IMR-90 (cell line): Measurements from ENCODE around the gene IL22. TPM values are rescaled to one million over a fixed set of nuclear protein-coding genes. Genes with fewer than 3 reads are reported as not detected.

Experiments used
- ATAC-seq: fragments of 200-7000 bp; cut with Tn5 transposase; 2 replicates; pipeline ENCODE4 v1.9.1; 2020; ENCODE audit warnings: low read depth, mild to moderate bottlenecking, moderate library complexity
- BruUV-seq: library from RNA; stranded (reverse); fragments of 400-500 nt; replicated peaks from 2 replicates; lab custom pipeline; 2021; lab: Mats Ljungman, UMichigan
- CTCF ChIA-PET: fragments of 300-600 bp; formaldehyde crosslinking; extraction: SDS; loops from one replicate; lab custom pipeline; 2021; ENCODE audit warnings: antibody characterized with exemption; lab: Yijun Ruan, JAX
- POLR2A ChIA-PET: fragments of 300-600 bp; sonication (Branson Sonifier 250); formaldehyde crosslinking; loops from one replicate; lab custom pipeline; 2022; ENCODE audit warnings: antibody characterized with exemption; ENCODE audit not compliant: unreplicated experiment; lab: Charles Lee
- DNase-seq: peaks from one replicate; pipeline ENCODE4 v3.0.0; 2013
- H2AFZ ChIP-seq: replicated peaks from 2 replicates; pipeline ENCODE3; 2013; ENCODE audit warnings: low read length, mild to moderate bottlenecking; ENCODE audit not compliant: poor library complexity
- H2AK5ac ChIP-seq: 2 replicates; pipeline ENCODE4 v1.6.1; 2013; ENCODE audit warnings: low read depth, low read length, inconsistent platforms
- H2AK9ac ChIP-seq: replicated peaks from 2 replicates; pipeline ENCODE3; 2013; ENCODE audit warnings: mild to moderate bottlenecking, low read depth, low read length, moderate library complexity; ENCODE audit not compliant: poor library complexity
- H2BK120ac ChIP-seq: 2 replicates; pipeline ENCODE4 v1.6.1; 2013; ENCODE audit warnings: low read depth, low read length, inconsistent platforms
- H2BK15ac ChIP-seq: 3 replicates; pipeline ENCODE4 v1.6.1; 2013; ENCODE audit warnings: low read depth, low read length, inconsistent platforms
- H2BK20ac ChIP-seq: 2 replicates; pipeline ENCODE4 v1.6.1; 2013; ENCODE audit warnings: low read depth, mild to moderate bottlenecking, inconsistent platforms, low read length, moderate library complexity
- H2BK5ac ChIP-seq: 2 replicates; pipeline ENCODE4 v1.6.1; 2013; ENCODE audit warnings: mild to moderate bottlenecking, low read depth, low read length, inconsistent platforms; ENCODE audit not compliant: poor library complexity, severe bottlenecking
- H3K14ac ChIP-seq: replicated peaks from 2 replicates; pipeline ENCODE4 v1.6.1; 2013; ENCODE audit warnings: low read depth, low read length, inconsistent platforms
- H3K18ac ChIP-seq: 2 replicates; pipeline ENCODE4 v1.6.1; 2013; ENCODE audit warnings: low read depth, low read length, control low read depth
- H3K23ac ChIP-seq: 2 replicates; pipeline ENCODE4 v1.6.1; 2013; ENCODE audit warnings: low read depth, low read length, inconsistent platforms
- H3K27ac ChIP-seq: 2 replicates; pipeline ENCODE4 v1.5.1; 2013; ENCODE audit warnings: mild to moderate bottlenecking, control low read depth, low read length; ENCODE audit not compliant: insufficient read depth
- H3K27me3 ChIP-seq: 2 replicates; pipeline ENCODE4 v1.6.1; 2013; ENCODE audit warnings: low read length; ENCODE audit not compliant: control insufficient read depth, insufficient read depth
- H3K36me3 ChIP-seq: 2 replicates; pipeline ENCODE4 v1.6.1; 2013; ENCODE audit warnings: low read length, mixed read lengths; ENCODE audit not compliant: control insufficient read depth, insufficient read depth
- H3K4ac ChIP-seq: 2 replicates; pipeline ENCODE4 v1.6.1; 2013; ENCODE audit warnings: low read depth, low read length, inconsistent platforms
- H3K4me1 ChIP-seq: 2 replicates; pipeline ENCODE4 v1.6.1; 2013; ENCODE audit warnings: low read length, mixed read lengths; ENCODE audit not compliant: control insufficient read depth, insufficient read depth
- H3K4me2 ChIP-seq: 2 replicates; pipeline ENCODE4 v1.6.1; 2013; ENCODE audit warnings: low read depth, mild to moderate bottlenecking, control low read depth, low read length, moderate library complexity
- H3K4me3 ChIP-seq: 2 replicates; pipeline ENCODE4 v1.5.1; 2013; ENCODE audit warnings: low read depth, mild to moderate bottlenecking, control low read depth, low read length, moderate library complexity; ENCODE audit not compliant: insufficient read depth
- H3K56ac ChIP-seq: 2 replicates; pipeline ENCODE4 v1.6.1; 2013; ENCODE audit warnings: low read length, inconsistent platforms; ENCODE audit not compliant: insufficient read depth; ENCODE audit errors: extremely low read depth
- H3K79me1 ChIP-seq, 2 experiments: 2 replicates each; pipeline ENCODE4 v1.6.1; 2013; ENCODE audit warnings: low read length in 2 of 2, inconsistent platforms in 1 of 2, low read depth in 1 of 2
- H3K9ac ChIP-seq: 2 replicates; pipeline ENCODE4 v1.6.1; 2013; ENCODE audit warnings: low read depth, low read length, control low read depth
- H3K9me1 ChIP-seq: 2 replicates; pipeline ENCODE4 v1.6.1; 2013; ENCODE audit warnings: low read length, inconsistent platforms; ENCODE audit not compliant: insufficient read depth
- H3K9me3 ChIP-seq: 2 replicates; pipeline ENCODE4 v1.6.1; 2013; ENCODE audit warnings: low read length; ENCODE audit not compliant: control insufficient read depth, insufficient read depth
- H4K20me1 ChIP-seq: 2 replicates; pipeline ENCODE4 v1.6.1; 2013; ENCODE audit warnings: low read length, inconsistent platforms; ENCODE audit not compliant: insufficient read depth
- H4K5ac ChIP-seq: 2 replicates; pipeline ENCODE4 v1.6.1; 2013; ENCODE audit warnings: mild to moderate bottlenecking, low read depth, low read length, control low read depth
- H4K8ac ChIP-seq, 2 experiments: 2 replicates each; pipeline ENCODE4 v1.6.1; 2013; ENCODE audit warnings: low read depth in 2 of 2, low read length in 2 of 2, control low read depth in 1 of 2, inconsistent platforms in 1 of 2
- H4K91ac ChIP-seq: 2 replicates; pipeline ENCODE4 v1.6.1; 2013; ENCODE audit warnings: low read depth, low read length, inconsistent platforms; ENCODE audit not compliant: insufficient read depth
- BHLHE40 ChIP-seq: fragments of 150-350 bp; IDR thresholded peaks from 2 replicates; pipeline ENCODE4 v1.6.1; 2016; ENCODE audit warnings: mild to moderate bottlenecking, low read depth, low read length
- CEBPB ChIP-seq: IDR thresholded peaks from 2 replicates; pipeline ENCODE4 v1.6.1; 2012; ENCODE audit warnings: low read depth, low read length, improper control_type of control experiment
- CHD1 ChIP-seq: IDR thresholded peaks from 2 replicates; pipeline ENCODE4 v1.6.1; 2012; ENCODE audit warnings: low read depth, low read length, improper control_type of control experiment
- CTCF ChIP-seq: conservative IDR thresholded peaks from 2 replicates; pipeline ENCODE4 v1.5.1; 2012; ENCODE audit warnings: mild to moderate bottlenecking, low read depth, low read length, improper control_type of control experiment
- ELK1 ChIP-seq: fragments of 150-350 bp; IDR thresholded peaks from 2 replicates; pipeline ENCODE4 v1.6.1; 2016; ENCODE audit warnings: low read depth, mild to moderate bottlenecking, low read length, moderate library complexity, borderline replicate concordance
- FOS ChIP-seq: fragments of 150-350 bp; IDR thresholded peaks from 2 replicates; pipeline ENCODE4 v1.6.1; 2016; ENCODE audit warnings: low read depth, low read length
- MAFK ChIP-seq: IDR thresholded peaks from 2 replicates; pipeline ENCODE4 v1.6.1; 2012; ENCODE audit warnings: low read depth, low read length, improper control_type of control experiment
- MAZ ChIP-seq: IDR thresholded peaks from 2 replicates; pipeline ENCODE4 v1.6.1; 2012; ENCODE audit warnings: low read depth, mild to moderate bottlenecking, low read length, improper control_type of control experiment, moderate library complexity, borderline replicate concordance
- MXI1 ChIP-seq: IDR thresholded peaks from 2 replicates; pipeline ENCODE4 v1.6.1; 2012; ENCODE audit warnings: low read depth, mild to moderate bottlenecking, low read length, moderate library complexity, borderline replicate concordance
- NFE2L2 ChIP-seq: fragments of 150-350 bp; IDR thresholded peaks from 2 replicates; pipeline ENCODE4 v1.6.1; 2016; ENCODE audit warnings: low read depth, mild to moderate bottlenecking, low read length
- POLR2A ChIP-seq: IDR thresholded peaks from 2 replicates; pipeline ENCODE4 v1.6.1; 2012; ENCODE audit warnings: mild to moderate bottlenecking, low read depth, low read length
- RAD21 ChIP-seq: IDR thresholded peaks from 2 replicates; pipeline ENCODE4 v1.6.1; 2012; ENCODE audit warnings: low read length, improper control_type of control experiment
- RCOR1 ChIP-seq: IDR thresholded peaks from 2 replicates; pipeline ENCODE4 v1.6.1; 2012; ENCODE audit warnings: mild to moderate bottlenecking, low read length, improper control_type of control experiment; ENCODE audit not compliant: insufficient replicate concordance
- RFX5 ChIP-seq: IDR thresholded peaks from 2 replicates; pipeline ENCODE4 v1.8.0; 2012; ENCODE audit warnings: low read depth, mild to moderate bottlenecking, low read length, moderate library complexity
- SMC3 ChIP-seq: fragments of 150-350 bp; IDR thresholded peaks from 2 replicates; pipeline ENCODE4 v1.6.1; 2016; ENCODE audit warnings: low read depth, mild to moderate bottlenecking, antibody characterized with exemption, low read length, moderate library complexity
- USF2 ChIP-seq: fragments of 150-350 bp; IDR thresholded peaks from 2 replicates; pipeline ENCODE4 v1.6.1; 2017; ENCODE audit warnings: mild to moderate bottlenecking, antibody characterized with exemption, low read length, low read depth
- dilution Hi-C: fragments of 300-500 bp; cut with HindIII; formaldehyde crosslinking; loops from one replicate; pipeline ENCODE4 v1.14.3; 2018; ENCODE audit warnings: low sequenced_read_pairs; ENCODE audit not compliant: unreplicated experiment
- in situ Hi-C: fragments of 300-500 bp; cut with MboI; formaldehyde crosslinking; loops from 3 replicates; pipeline ENCODE4 v1.14.3; 2019; ENCODE audit warnings: low sequenced_read_pairs, inconsistent platforms, mixed read lengths
- intact Hi-C: fragments of 100-400 bp; cut with micrococcal nuclease; formaldehyde crosslinking; loops from 2 replicates; pipeline ENCODE4 v1.10.0; 2022
- polyA plus RNA-seq, 3 experiments: library from polyadenylated mRNA; depleted of rRNA; stranded (reverse); fragments of >200 nt; gene quantifications; 2 replicates each; pipeline ENCODE4 v1.2.3, GENCODE V29; 2012; ENCODE audit warnings: low replicate concordance in 1 of 3
- total RNA-seq: library from RNA; depleted of rRNA; stranded (reverse); fragments of >200 nt; gene quantifications from 2 replicates; pipeline ENCODE4 v1.2.3, GENCODE V29; 2012

IL22 gene
- total and polyA plus RNA-seq, 2 of the 4 experiments (the other 2 are of a cell fraction) = not detected

- Histone ChIP-seq H3K18ac (no peak overlapping the region), H4K8ac (no peak overlapping the region; a peak in 1 of 4 replicates), H2AFZ (no peak overlapping the region), H3K36me3 (no peaks in the 10 kb centered on the region), H2AK9ac (no peak overlapping the region), H3K9me1 (no peaks in the 10 kb centered on the region), H3K14ac (no peak overlapping the region), H2BK20ac (no peak overlapping the region), H4K20me1 (no peaks in the 10 kb centered on the region), H2BK120ac (peak overlapping the region; percentile 56; the same call in 1 of the 2 replicates), H2AK5ac (no peak overlapping the region), H3K27me3 (no peaks in the 10 kb centered on the region), H3K4me3 (no peak overlapping the region), H3K27ac (no peak overlapping the region), H4K91ac (no peak overlapping the region), H2BK15ac (0 out of 3 replicates have a peak overlapping the region, but pooled peaks have one; percentile 27), H3K9ac (no peak overlapping the region), H3K4me2 (no peak overlapping the region), H3K56ac (no peak overlapping the region), H3K9me3 (no peaks in the 10 kb centered on the region), H3K79me1 (no peaks in the 10 kb centered on the region), H2BK5ac (no peak overlapping the region), H4K5ac (no peak overlapping the region), H3K23ac (no peak overlapping the region), H3K4me1 (peaks cover 12% of the 10 kb centered on the region), H3K4ac (no peak overlapping the region)
- no TSS peak for BruUV-seq
- dilution Hi-C loops = no loop called here
- DNase-seq (no peak), ATAC-seq (no peak)
- intact Hi-C loops = no loop called here
- in situ Hi-C loops = no loop called here
- TF ChIP-seq NFE2L2 (no peak), RCOR1 (no peak), FOS (no peak), ELK1 (no peak), CHD1 (no peak), SMC3 (no peak), POLR2A (no peak), CEBPB (no peak), MAZ (no peak), MAFK (no peak), RFX5 (no peak), CTCF (no peak), USF2 (no peak), MXI1 (no peak), RAD21 (no peak), BHLHE40 (no peak)
- POLR2A ChIA-PET = no interaction called here
- CTCF ChIA-PET = no interaction called here
Measured at GRCh38 chr12:68268967-68269366, 15.6 kb upstream of the IL22 start.
